ENCODE results near the gene ZNF679.

Gene ZNF679

DNA sequence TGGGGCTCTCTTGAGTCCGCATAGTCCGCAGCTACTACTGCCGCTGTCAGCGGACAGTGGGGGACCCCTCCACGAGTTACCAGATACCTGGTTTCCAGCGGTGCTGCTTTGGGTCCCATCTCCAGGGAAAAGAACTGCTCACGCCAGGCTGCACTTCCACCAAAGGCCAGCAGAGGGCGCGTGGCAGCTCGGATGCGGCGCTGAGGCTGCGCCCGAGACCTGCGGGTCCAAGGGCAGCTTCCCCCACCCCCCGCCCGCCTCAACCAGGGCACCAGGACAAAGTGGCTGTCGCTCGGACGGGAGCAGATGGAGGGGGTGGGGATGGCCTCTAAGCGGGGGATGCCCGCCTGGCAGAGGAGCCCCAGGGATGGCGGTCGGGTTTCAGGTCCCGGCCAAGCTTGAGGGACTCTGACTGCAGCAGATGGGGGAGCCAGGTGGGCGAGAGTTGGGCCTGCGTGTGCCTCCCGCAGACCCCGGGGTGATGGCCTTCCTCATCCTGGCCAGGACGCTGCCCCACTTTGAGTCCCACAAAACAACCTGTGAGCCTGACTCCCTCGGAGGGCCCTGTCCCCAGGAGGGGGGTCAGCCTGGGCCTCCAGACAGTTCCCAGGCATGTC, 45.0 kb upstream of the ZNF679 start:
- Histone ChIP-seq H3K27me3 (ENCODE audit: low read length) (no peaks in the 10 kb centered on the region), H3K4me3 (ENCODE audit: insufficient read depth, low read length, poor library complexity, severe bottlenecking) (no peak overlapping the region), H3K4me2 (ENCODE audit: low read depth, low read length, poor library complexity, severe bottlenecking) (no peak overlapping the region), H3F3A (ENCODE audit: insufficient read depth) (no peaks in the 10 kb centered on the region), H3K79me2 (ENCODE audit: insufficient read depth, low read length) (no peaks in the 10 kb centered on the region), H3K9me3 (ENCODE audit: insufficient read depth, low read length) (0 out of 2 replicates have a peak, but pooled peaks cover 6% of the 10 kb centered on the region), H3K27ac (ENCODE audit: low read depth, low read length) (no peak overlapping the region), H3K9me2 (replicated peaks; ENCODE audit: insufficient read depth, low read length) (no peaks in the 10 kb centered on the region), H3K9ac (ENCODE audit: low read length) (no peak overlapping the region), H2AFZ (ENCODE audit: low read depth, low read length, severe bottlenecking) (peak overlapping the region; percentile 14), H4K20me1 (ENCODE audit: low read depth, low read length) (no peaks in the 10 kb centered on the region), H3K36me3 (ENCODE audit: low read length) (no peaks in the 10 kb centered on the region)
- TF ChIP-seq, protein P1, sequence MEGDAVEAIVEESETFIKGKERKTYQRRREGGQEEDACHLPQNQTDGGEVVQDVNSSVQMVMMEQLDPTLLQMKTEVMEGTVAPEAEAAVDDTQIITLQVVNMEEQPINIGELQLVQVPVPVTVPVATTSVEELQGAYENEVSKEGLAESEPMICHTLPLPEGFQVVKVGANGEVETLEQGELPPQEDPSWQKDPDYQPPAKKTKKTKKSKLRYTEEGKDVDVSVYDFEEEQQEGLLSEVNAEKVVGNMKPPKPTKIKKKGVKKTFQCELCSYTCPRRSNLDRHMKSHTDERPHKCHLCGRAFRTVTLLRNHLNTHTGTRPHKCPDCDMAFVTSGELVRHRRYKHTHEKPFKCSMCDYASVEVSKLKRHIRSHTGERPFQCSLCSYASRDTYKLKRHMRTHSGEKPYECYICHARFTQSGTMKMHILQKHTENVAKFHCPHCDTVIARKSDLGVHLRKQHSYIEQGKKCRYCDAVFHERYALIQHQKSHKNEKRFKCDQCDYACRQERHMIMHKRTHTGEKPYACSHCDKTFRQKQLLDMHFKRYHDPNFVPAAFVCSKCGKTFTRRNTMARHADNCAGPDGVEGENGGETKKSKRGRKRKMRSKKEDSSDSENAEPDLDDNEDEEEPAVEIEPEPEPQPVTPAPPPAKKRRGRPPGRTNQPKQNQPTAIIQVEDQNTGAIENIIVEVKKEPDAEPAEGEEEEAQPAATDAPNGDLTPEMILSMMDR (IDR thresholded peaks at IDR 0.05; ENCODE audit: insufficient read depth, low read length, poor library complexity, severe bottlenecking), result peak; percentile 92
- no peak for TF ChIP-seq EZH2phosphoT487 (conservative IDR thresholded peaks at IDR 0.05; ENCODE audit: low read length)

DNA sequence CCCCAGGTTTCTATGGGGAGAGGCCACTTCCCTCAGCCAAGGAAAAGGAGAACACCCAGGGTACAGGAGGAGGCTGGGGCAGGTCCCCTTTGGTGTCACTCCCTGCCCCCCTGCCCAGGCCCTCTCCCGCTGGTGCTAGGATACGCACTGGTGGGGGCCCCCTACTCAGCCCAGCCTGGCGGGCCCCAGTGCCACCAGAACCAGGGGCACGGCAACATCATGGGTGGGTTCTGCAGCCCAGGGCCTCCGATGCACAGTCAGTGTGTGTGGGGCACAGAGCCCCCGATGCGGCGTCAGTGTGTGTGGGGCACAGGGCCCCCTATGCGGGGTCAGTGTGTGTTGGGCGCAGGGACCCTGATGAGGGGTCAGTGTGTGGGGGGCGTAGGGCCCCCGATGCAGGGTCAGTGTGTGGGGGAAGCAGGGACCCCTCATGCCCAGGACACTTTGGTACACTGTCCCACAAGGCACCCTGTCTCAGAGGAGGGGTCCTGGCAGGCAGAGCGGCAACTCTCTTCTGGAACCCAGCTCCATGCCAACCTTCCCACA, 44.4 kb upstream of the ZNF679 start:
- no peaks in the 10 kb centered on the region for H3K79me2 ChIP-seq (ENCODE audit: insufficient read depth, low read length)
- no peak overlapping the region for H3K27ac ChIP-seq (ENCODE audit: low read depth, low read length)
- H3K4me3 ChIP-seq (ENCODE audit: insufficient read depth, low read length, poor library complexity, severe bottlenecking), result no peak overlapping the region
- H3K27me3 ChIP-seq (ENCODE audit: low read length), result no peaks in the 10 kb centered on the region
- H2AFZ ChIP-seq (ENCODE audit: low read depth, low read length, severe bottlenecking), result no peak overlapping the region
- H3K4me2 ChIP-seq (ENCODE audit: low read depth, low read length, poor library complexity, severe bottlenecking), result no peak overlapping the region
- no peak overlapping the region for H3K9ac ChIP-seq (ENCODE audit: low read length)
- H3K36me3 ChIP-seq (ENCODE audit: low read length), result no peaks in the 10 kb centered on the region
- no peaks in the 10 kb centered on the region for H3F3A ChIP-seq (ENCODE audit: insufficient read depth)
- H3K9me2 ChIP-seq (replicated peaks; ENCODE audit: insufficient read depth, low read length), result no peaks in the 10 kb centered on the region
- TF ChIP-seq, protein P1 (IDR thresholded peaks at IDR 0.05; ENCODE audit: insufficient read depth, low read length, poor library complexity, severe bottlenecking), result no peak
- H3K9me3 ChIP-seq (ENCODE audit: insufficient read depth, low read length), result 0 out of 2 replicates have a peak, but pooled peaks cover 6% of the 10 kb centered on the region
- no peaks in the 10 kb centered on the region for H4K20me1 ChIP-seq (ENCODE audit: low read depth, low read length)

DNA sequence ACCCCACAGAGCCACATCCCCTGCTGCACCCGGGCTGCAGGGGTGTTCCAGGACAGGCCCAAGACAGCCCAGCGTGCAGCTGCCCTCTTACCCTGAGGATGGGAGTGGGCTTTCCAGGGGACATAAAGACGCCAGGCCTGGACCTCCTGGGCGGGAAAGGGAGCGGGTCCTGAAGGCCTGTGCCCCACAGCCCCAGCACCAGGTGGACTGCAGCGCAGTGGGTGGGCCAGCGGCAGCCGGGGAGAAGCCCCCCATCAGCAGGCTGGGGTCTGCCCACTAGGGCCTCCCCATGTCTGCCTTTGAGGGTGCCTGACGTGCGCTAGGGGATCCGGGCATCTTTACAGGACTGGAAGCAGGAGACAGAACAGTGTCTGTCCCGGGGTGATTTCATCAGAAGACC, 43.9 kb upstream of the ZNF679 start:
- no peaks in the 10 kb centered on the region for H3K27me3 ChIP-seq (ENCODE audit: low read length)
- H3K4me3 ChIP-seq (ENCODE audit: insufficient read depth, low read length, poor library complexity, severe bottlenecking), result no peak overlapping the region
- H3K36me3 ChIP-seq (ENCODE audit: low read length), result no peaks in the 10 kb centered on the region
- no peaks in the 10 kb centered on the region for H3F3A ChIP-seq (ENCODE audit: insufficient read depth)
- H3K9me2 ChIP-seq (replicated peaks; ENCODE audit: insufficient read depth, low read length), result no peaks in the 10 kb centered on the region
- H2AFZ ChIP-seq (ENCODE audit: low read depth, low read length, severe bottlenecking), result no peak overlapping the region
- no peak overlapping the region for H3K4me2 ChIP-seq (ENCODE audit: low read depth, low read length, poor library complexity, severe bottlenecking)
- 0 out of 2 replicates have a peak, but pooled peaks cover 6% of the 10 kb centered on the region for H3K9me3 ChIP-seq (ENCODE audit: insufficient read depth, low read length)
- no peak overlapping the region for H3K9ac ChIP-seq (ENCODE audit: low read length)
- H3K79me2 ChIP-seq (ENCODE audit: insufficient read depth, low read length), result no peaks in the 10 kb centered on the region
- no peak for TF ChIP-seq EZH2phosphoT487 (conservative IDR thresholded peaks at IDR 0.05; ENCODE audit: low read length)
- TF ChIP-seq, protein P1 (IDR thresholded peaks at IDR 0.05; ENCODE audit: insufficient read depth, low read length, poor library complexity, severe bottlenecking), result no peak
- H3K27ac ChIP-seq (ENCODE audit: low read depth, low read length), result no peak overlapping the region
- no peaks in the 10 kb centered on the region for H4K20me1 ChIP-seq (ENCODE audit: low read depth, low read length)
